ENCODE data around the gene ACO2. TPM values are rescaled to one million over a fixed set of nuclear protein-coding genes. Genes with fewer than 3 reads are reported as not detected.

ACO2 gene
- total and polyA plus RNA-seq, 2 of the 13 experiments (the other 11 are each of a cell fraction or from before 2014, with no cell fraction given): 19.2 to 45.6 TPM

- peak; percentile 85 for TF ChIP-seq RBM39 (IDR thresholded peaks at IDR 0.05; ENCODE audit: low read depth, low read length, poor library complexity, severe bottlenecking)
- 0 out of 2 replicates have a peak, but pooled peaks have one; percentile 53 for TF ChIP-seq ZNF737 (CRISPR knock-in tag; IDR thresholded peaks at IDR 0.05; ENCODE audit: borderline replicate concordance)
- TF ChIP-seq RBM22 (optimal IDR thresholded peaks at IDR 0.05; ENCODE audit: low read length): no peak
- TF ChIP-seq HNRNPL (IDR thresholded peaks at IDR 0.05; ENCODE audit: low read depth, low read length): no peak
- no peak for TF ChIP-seq ZNF251 (CRISPR knock-in tag; IDR thresholded peaks at IDR 0.05)
- TF ChIP-seq KLF12 (CRISPR knock-in tag; IDR thresholded peaks at IDR 0.05; ENCODE audit: borderline replicate concordance): 0 out of 2 replicates have a peak, but pooled peaks have one; percentile 25
- TF ChIP-seq ATF4 (CRISPR knock-in tag; IDR thresholded peaks at IDR 0.05): no peak
- peak; percentile 12 for TF ChIP-seq ASH2L (IDR thresholded peaks at IDR 0.05; ENCODE audit: insufficient read length, low read depth, low read length)
- peak; percentile 5; the same call in 1 of the 2 replicates for TF ChIP-seq CBFB (CRISPR knock-in tag; IDR thresholded peaks at IDR 0.05)
- TF ChIP-seq ZNF354B (CRISPR knock-in tag; IDR thresholded peaks at IDR 0.05): peak; percentile 28; the same call in 1 of the 2 replicates
- no peak; the same call in 1 of the 2 replicates for TF ChIP-seq NFIC (IDR thresholded peaks at IDR 0.05; ENCODE audit: low read length)
- no peak for TF ChIP-seq ESRRA (CRISPR knock-in tag; IDR thresholded peaks at IDR 0.05; ENCODE audit: low read depth)
- peak; percentile 16; the same call in 1 of the 2 replicates for TF ChIP-seq SNAI1 (CRISPR knock-in tag; IDR thresholded peaks at IDR 0.05; ENCODE audit: borderline replicate concordance)
- TF ChIP-seq ZNF446 (CRISPR knock-in tag; IDR thresholded peaks at IDR 0.05): peak; percentile 88
- 0 out of 2 replicates have a peak, but pooled peaks have one; percentile 51 for TF ChIP-seq REXO4 (CRISPR knock-in tag; IDR thresholded peaks at IDR 0.05; ENCODE audit: borderline replicate concordance)
- TF ChIP-seq, protein P1, sequence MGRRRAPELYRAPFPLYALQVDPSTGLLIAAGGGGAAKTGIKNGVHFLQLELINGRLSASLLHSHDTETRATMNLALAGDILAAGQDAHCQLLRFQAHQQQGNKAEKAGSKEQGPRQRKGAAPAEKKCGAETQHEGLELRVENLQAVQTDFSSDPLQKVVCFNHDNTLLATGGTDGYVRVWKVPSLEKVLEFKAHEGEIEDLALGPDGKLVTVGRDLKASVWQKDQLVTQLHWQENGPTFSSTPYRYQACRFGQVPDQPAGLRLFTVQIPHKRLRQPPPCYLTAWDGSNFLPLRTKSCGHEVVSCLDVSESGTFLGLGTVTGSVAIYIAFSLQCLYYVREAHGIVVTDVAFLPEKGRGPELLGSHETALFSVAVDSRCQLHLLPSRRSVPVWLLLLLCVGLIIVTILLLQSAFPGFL (CRISPR knock-in tag; IDR thresholded peaks at IDR 0.05): no peak
- 0 out of 2 replicates have a peak, but pooled peaks have one; percentile 64 for TF ChIP-seq ZUFSP (CRISPR knock-in tag; IDR thresholded peaks at IDR 0.05; ENCODE audit: borderline replicate concordance)
- TF ChIP-seq CEBPG (CRISPR knock-in tag; IDR thresholded peaks at IDR 0.05): no peak
- no peak for TF ChIP-seq HNF1A (IDR thresholded peaks at IDR 0.05; ENCODE audit: low read depth)
- TF ChIP-seq HNF1A (CRISPR knock-in tag; IDR thresholded peaks at IDR 0.05; ENCODE audit: borderline replicate concordance): 0 out of 2 replicates have a peak, but pooled peaks have one; percentile 19
Measured at GRCh38 chr22:41447435-41448188, 21.3 kb upstream of the ACO2 start (continued).

All from HepG2 (cell line).